Activated naive CD4-positive, alpha-beta T cell treated with anti-CD3 and anti-CD28 coated beads, Interleukin-2, amount 50 U/mL, for 16 hours (primary cell): ENCODE results near the gene MTR.
"Not testable (repeated sequence)": the region's sequence is repeated elsewhere in the genome, so short reads cannot be mapped to it uniquely, and the experiment has no call there.

Experiments
- DNase-seq: peaks from one replicate; pipeline ENCODE4 v3.0.0-alpha.2; 2020

The MTR gene

DNA sequence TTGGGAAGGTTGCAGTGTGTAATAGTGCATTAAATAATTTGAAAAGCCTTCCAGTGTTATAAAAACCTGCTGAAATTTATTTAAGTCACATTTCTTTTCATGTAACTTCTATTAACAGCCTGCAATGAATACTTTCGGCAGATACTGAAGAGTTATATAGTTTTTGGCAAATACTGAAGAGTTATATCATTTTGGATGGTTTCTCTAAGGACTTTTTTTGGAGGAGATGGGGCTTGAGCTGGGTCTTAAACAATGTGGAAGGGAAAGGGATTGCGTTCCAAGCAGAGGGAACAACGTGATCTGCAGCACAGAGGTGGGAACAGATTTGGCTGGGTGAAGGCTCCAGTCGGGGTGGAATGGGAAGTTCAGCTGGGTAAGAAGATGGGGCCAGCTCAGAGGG, 39.8 kb downstream of the MTR start:
- DNase-seq: no peak

DNA sequence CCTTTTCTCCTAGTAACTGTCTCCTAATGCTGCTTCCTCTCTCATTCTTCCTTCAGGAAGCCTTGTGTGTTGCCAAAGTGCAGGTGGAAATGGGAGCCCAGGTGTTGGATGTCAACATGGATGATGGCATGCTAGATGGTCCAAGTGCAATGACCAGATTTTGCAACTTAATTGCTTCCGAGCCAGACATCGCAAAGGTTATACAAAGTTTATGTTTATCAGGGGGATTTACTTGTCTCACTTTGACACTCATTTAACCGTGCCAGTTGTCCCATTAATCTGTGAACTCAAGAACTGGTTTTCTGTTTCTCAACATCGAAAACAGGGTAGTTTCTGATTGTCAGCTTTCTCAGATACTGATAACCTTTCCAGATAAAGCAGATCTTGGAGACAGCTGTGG, 40.4 kb downstream of the MTR start:
- DNase-seq: no peak

DNA sequence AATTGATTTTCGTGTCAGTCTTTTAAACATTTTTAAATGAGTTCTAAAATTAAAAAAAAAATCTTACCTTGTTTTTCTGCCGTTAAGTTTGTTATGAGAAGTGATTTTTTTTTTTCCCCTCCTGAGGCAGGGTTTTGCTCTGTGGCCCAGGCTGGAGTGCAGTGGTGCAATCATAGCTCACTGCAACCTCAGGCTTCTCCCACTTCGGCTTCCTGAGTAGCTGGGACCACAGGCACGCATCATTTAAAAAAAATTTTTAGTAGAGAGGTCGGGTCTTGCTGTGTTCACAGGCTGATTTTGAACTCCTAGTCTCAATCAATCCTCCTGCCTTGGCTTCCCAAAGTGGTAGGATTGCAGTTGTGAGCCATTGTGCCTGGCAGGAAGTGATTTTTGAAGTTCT, 41.1 kb downstream of the MTR start:
- no peak for DNase-seq

DNA sequence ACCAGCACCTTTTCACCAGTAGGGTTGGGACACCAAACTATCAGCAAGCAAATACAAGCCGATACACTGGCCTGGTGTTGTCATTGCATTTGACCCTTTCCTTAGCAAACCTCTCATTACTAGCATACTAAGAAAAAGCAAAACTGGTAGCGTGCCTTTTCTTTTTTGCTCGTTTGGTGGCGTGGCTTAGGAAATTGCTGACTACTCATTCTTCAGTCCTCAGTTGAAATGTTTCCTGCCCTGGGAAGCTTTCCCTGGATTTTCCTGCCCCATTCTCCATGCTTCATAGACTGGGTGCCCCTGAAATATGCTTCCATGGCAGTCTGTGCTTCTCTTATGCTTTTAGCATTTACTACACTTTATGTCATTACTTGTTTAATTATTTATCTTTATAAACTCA, 42.0 kb downstream of the MTR start:
- DNase-seq: no peak

DNA sequence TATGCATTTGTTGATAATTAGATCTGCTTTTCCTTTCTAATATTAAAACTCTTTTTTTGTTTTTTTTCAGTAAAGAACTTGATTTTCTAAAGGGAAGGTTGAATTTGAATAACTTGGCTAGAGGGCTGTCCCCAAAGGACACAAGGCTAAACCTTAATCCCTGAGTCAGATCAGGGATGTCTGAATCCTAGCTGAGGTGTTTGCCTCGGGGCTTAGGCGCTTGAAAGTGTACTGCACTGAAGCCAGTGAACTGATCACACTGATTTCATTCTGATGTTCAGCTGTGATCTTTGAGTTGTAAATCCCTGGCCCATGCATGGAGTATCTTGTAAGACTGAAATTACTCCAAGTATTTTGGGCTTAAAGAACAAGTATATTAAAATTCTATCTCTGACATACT, 42.8 kb downstream of the MTR start:
- DNase-seq: no peak

DNA sequence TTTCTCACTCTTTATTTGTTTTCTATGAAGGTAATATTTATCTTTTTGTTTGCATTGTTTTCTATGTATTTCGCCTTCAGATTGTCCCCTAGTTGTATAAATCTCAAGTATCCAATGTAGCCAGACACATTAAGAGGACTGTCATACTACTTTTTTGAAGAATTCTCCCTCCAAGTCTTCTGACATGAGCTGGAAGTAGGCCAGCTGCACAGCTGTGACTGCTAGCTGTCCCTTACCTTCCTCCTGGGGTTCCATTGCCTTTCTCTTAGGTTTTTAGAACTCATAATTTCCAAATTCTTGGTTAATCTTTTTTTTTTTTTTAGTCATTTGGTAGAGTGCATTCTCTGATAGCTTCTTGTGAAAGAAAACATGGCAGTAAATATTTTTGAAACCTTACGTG, 46.2 kb downstream of the MTR start:
- DNase-seq: no peak

DNA sequence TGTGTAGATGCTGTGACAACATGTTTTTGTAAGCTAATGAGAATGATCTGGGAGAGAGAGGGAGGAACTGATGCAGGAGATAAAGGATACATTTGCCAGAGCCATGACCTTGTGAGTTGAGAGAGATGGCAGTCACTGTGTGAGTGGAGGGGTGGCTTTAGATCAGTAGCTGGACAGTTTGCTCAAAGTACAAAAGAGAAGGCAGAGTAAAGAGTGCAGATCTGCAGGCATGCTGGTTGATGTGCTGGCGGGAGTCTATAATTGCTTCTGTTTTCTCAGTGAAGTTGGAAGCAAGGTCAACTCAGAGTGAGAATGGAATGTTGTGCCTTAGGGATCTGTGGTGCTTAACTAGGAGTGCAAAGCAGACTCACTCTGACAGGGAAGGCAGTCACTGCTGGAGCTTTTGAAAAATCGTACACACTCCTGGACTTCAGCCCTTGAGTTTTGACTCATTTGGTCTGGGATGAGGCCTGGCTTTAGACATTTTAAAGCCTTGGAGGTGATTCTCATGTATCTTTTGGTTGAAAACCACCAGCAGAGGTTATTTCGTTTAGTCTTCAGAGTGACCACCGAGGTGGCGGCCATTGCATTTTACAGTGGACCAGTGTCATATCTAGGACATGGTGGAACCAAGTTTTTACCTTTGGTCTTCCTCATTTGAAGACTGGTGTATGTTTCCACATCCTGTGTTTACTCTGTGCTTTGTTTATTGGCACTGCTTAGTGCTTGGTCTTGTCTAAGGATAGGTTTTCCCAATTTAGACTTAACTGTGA, 49.6 kb downstream of the MTR start:
- no peak for DNase-seq

DNA sequence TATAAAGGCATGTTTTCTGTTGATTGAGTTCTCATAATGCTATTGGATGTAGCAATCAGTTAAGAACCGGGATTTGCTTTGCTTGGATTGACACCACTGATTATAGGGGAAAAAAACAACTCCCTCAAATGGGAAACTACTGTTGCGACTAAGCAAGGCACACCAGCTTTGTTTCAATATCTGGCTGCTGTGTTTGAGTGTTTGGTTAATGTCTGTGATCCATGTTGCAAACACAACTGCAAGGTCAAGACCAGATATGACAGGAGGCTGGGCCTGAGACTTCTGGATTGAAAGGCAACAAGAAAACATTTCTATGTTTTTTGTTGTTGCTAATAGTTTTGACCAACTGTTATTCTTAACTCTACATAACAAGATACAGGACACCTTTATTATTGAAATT, 50.7 kb downstream of the MTR start:
- no peak for DNase-seq

DNA sequence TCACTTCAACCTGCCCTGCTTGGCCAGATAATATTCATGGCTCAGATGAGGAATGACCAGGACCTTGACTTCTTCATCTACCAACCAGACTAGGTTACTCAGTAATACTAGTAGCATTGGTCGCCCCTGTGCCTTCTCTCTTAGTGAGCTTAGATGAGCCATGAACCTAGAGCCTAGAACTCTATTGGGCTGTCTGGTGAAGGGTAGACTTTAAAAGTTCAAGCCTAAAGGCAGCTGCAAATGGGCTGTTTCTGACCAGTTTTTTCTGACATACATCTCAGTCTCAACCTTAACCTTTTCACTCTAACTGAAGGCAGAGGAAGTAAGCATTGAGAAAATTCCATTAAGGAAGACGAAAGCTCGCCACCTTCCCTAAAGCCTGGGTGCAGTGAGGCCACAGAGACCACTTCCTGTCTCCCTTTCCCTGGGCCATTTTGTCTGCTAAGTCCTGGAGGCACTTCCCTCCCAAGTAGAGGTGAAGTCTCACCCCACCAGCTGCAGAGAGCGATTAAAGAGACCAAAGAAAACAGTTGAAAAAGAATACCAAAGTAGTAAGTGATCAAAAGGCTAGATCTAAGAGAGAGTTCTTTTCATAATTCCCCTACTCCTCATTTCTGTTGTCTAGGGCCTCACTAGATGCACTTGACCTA, 53.3 kb downstream of the MTR start:
- no peak for DNase-seq

DNA sequence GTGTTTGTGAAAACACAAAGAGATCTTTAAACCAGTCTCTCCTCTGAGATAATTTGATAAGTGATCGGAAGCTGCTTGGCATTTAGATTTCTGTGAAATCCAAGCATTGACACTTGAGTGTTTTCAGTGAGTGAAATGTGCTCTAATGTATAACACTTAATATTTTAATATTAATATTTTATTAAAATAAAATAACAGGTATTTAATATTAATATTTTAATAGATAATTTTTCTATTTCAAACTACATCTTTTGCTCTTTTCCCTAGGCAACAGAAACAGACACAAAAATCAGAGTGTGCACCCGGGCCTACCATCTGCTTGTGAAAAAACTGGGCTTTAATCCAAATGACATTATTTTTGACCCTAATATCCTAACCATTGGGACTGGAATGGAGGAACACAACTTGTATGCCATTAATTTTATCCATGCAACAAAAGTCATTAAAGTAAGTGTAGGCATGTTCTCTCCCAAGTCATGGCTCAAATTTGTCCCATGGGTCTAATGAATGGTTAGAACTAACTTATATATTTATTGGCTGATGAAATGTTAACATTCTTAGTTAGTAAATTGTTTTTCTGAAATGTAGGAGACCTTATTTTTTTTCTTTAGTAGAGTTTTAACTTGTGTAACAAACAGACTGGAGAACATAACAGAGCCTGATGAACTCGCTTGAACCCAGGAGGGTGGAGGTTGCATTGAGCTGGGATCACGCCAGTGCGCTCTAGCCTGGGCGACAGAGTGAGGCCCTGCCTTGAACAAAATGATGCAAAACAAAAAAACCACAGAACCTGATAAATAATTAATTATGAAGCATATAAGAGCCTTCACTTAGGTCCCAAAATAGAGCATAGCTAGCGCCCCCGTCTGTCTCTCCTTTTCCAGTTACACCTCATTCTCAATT, 55.2 kb downstream of the MTR start:
- no peak for DNase-seq

DNA sequence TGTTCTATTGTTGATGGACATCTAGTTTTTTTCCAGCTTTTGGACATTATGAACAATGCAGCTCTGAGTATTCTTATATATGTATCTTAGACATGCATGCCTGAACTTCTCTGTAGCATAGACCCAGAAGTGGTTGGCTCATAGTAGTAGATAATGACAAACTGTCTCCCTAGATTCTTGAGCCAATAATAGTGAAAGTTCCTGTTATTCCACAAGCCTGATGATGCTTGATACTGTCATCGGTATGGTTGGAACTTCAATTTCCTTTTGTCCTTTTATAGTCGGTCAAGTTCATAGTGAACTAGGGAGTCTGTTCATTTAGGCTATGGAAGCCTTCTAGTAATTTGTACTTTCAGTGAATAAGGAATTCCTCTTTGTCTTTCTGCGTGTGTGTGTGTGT, 56.8 kb downstream of the MTR start:
- DNase-seq: no peak

DNA sequence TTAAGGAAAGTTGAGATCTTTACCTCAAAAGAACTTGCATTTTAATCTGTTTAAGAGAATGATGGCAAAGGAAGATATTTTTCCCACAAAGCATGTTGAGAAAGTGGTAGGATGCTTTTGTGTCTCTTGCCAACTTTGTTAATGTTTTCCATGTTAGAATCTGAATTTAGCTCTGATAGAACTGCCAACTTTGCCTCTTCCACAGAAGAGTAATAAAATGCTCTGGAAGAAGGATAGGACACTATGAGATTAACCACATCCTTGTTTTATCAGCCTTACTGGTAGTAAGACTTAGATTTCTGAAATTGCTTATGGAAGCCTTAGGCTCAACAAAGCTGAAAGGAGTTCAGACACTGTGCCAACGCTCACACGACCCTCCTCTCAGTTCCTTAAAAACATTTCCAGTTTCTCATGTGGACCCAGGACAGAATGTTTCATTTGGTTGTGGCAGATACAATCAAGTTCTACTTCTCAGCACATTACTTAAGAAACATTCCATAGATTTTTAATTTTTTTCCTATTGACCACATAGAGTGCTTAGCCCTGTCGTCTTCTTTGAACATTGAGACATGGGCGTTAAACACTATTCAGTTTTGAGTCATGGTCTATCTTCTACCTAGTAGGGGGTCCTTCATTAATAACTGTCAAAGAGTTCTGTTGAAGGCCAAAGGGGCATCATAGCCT, 59.0 kb downstream of the MTR start:
- DNase-seq: no peak

DNA sequence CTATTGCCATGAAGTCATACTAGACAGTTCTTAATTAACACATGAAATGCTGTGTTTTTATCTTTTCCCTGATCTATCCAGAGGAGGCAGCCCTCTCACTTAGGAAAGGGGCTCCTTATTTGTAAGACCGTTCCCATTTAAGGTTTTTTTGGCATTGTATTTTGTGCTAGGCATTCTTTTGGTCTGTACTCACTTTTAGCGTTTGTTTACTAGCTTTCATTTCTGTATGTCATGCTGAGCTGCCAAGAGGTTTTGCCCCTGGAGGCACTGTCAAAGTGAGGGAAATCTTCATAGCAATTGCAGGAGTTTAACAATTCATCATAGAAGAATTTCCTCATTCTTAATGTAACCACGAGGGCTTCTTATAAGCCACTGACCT, 59.5 kb downstream of the MTR start:
- DNase-seq: no peak

DNA sequence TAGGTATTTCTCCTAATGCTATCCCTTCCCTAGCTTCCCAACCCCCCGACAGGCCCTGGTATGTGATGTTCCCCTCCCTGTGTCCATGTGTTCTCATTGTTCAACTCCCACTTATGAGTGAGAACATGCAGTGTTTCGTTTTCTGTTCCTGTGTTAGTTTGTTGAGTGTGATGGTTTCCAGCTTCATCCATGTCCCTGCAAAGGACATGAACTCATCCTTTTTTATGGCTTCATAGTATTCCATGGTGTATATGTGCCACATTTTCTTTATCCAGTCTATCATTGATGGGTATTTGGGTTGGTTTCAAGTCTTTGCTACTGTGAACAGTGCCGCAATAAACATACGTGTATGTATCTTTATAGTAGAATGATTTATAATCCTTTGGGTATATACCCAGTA, 61.6 kb downstream of the MTR start:
- DNase-seq: not testable (repeated sequence)

DNA sequence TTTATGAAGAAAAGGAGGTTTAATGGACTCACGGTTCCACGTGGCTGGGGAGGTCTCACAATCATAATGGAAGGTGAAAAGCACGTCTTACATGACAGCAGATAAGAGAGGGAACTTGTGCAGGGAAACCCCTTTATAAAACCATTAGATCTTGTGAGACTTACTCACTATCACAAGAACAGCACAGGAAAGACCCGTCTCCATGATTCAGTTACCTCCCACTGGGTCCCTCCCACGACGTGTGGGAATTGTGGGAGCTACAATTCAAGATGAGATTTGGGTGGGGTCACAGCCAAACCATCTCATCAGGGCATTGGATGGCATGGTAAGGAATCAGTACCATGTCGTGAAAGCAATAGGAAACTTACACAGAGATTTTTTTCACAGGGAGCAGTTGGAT, 63.1 kb downstream of the MTR start:
- no peak for DNase-seq

DNA sequence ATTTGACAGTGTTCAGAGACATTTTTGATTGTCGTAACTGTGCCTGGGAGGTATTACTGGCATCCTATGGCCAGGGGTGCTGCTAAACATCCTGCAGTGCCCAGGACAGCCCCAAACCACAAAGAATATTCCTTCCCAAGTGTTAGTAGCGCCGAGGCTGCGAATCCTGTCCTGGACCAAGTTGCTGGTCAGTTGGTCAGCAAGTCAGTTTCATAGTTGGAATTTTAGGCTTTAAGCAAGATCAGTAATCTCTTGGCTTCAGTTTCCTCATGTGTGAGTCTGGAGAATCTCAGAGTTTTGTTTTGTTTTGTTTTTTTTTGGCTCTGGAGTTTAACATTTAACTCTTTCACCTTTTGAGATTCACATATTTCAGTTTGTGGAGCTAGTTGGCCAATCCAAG, 65.0 kb downstream of the MTR start:
- DNase-seq: no peak

DNA sequence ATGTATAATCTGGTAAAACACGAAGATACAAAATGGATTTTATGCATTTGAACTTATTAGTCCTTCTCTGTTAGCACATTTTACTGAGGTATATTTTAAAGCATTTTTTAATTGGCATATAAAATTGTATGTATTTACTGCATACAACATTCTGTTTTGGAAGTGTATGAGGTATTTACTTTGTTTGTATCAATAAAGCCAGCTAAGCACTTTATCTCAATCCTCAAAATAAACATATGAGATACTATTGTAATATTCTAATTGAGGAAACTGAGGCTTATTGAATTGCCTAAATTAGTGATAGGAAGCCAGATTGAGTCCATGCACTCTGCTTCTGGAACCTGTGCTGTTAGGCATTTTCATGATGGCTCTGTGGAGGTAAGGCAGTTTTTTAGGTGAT, 65.6 kb downstream of the MTR start:
- DNase-seq: no peak

DNA sequence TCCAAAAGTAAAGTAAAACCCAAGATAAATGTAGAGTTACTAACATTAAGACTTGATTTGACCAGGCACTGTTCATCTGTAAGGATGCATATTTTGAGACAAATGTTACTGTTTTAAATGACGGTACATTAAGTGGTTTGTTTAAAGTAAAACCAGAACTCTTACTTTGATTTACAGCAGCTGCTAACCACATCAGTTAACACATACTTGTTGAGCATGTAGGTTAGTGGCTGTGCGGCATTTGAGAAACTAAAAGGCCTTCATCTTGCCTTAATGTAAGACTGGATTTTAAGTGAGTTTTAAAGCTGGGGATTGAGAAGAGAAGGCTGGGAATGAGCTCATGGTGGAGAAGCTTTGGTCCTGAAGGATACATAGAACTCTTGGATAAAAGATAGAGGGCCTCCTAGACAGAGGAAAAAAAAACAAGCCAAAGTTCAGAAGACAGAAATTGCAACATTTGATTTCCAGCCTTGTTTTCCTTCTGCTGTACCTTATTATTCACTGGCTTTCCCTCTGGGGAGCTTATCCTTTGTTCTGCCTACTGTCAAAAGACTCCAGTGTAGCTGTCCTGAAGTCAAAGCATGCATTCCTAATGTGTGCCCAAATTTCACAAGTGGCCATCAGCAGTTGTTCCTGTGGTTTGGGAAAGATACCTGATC, 66.6 kb downstream of the MTR start:
- no peak for DNase-seq

DNA sequence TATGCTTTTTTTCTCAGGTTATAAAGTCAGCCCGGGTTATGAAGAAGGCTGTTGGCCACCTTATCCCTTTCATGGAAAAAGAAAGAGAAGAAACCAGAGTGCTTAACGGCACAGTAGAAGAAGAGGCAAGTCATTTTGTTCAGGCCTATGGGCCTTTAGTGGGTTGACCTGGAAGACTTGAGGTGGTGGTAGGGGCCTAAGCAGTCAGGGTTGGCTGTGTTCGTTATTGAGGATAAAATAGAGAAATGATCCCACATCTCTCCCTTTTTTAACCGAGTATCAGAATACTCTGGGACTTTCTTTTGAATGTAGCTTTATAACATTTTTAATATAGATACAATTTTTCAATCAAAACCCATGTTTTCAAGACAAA, 67.1 kb downstream of the MTR start:
- DNase-seq: no peak

DNA sequence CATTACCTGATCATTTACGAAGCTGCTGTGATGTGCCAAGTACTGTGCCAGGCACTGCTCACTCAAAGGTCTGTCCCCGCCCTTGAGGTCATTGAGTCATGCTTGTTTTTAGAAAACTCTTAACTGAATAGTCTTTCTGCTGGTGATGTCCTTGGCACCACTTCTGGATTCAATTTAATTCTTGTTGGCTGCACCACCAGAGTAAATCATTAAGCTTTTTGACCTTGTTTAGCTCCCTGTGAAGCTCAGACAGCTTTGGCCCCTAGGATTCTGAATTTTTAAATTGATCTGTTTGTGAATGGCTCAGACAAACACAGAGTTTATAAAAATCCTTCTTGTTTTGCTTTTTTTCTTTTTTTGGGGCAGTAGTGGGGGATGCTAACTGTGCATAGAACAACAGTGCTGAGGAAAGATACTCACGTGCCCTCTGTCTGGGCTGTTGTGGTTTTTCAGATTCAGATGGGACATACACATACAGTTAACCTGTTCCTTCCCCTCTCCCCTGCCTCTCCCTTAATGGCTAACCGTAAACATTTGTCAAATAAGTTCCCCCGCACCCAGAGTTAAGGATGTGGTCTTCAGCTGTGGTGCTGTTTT, 67.6 kb downstream of the MTR start:
- no peak for DNase-seq

DNA sequence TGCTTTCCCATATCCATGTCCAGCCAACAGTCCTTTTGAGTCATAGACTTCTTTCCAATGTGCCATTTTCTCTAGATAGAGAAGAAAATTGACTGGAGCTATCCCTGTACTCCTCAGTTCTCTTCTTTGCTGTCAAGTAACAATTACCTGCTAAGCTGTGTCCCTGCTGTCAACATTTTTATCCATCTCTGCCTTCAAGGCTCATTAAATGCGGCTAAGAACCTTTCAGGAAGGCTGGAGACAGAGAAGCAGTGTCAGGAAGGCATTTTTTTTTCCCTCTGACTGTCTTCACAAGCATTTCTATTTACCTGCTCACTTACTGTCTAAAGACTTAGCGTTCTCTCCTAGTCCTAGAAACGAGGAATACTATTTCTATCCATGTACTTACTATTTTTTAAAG, 69.1 kb downstream of the MTR start:
- DNase-seq: no peak
